ENCODE measurements around the gene SLC30A10. TPM values are rescaled to one million over a fixed set of nuclear protein-coding genes. Genes with fewer than 3 reads are reported as not detected.

Gene SLC30A10
- total and polyA plus RNA-seq, 2 of the 13 experiments (the other 11 are each of a cell fraction or from before 2014, with no cell fraction given), result 20.9 to 30.2 TPM

- TF ChIP-seq DNMT3B (CRISPR knock-in tag; conservative IDR thresholded peaks at IDR 0.05) (0 out of 2 replicates have a peak, but pooled peaks have one; percentile 22), KAT2B (IDR thresholded peaks at IDR 0.05; ENCODE audit: borderline replicate concordance, low read depth, low read length) (peak; percentile 58; the same call in 1 of the 2 replicates), HOXA5 (CRISPR knock-in tag; IDR thresholded peaks at IDR 0.05) (0 out of 2 replicates have a peak, but pooled peaks have one; percentile 56), THAP11 (CRISPR knock-in tag; IDR thresholded peaks at IDR 0.05) (peak; percentile 31; the same call in 1 of the 2 replicates), CCAR2 (optimal IDR thresholded peaks at IDR 0.05; ENCODE audit: low read depth, low read length) (no peak), MXD4 (CRISPR knock-in tag; IDR thresholded peaks at IDR 0.05) (peak; percentile 76), EED (CRISPR knock-in tag; IDR thresholded peaks at IDR 0.05) (no peak), ZNF607 (CRISPR knock-in tag; IDR thresholded peaks at IDR 0.05; ENCODE audit: borderline replicate concordance) (peak; percentile 17; the same call in 1 of the 2 replicates), ZNF282 (IDR thresholded peaks at IDR 0.05; ENCODE audit: partially characterized antibody) (no peak), KLF16 (CRISPR knock-in tag; IDR thresholded peaks at IDR 0.05) (no peak), THAP7 (CRISPR knock-in tag; IDR thresholded peaks at IDR 0.05) (0 out of 2 replicates have a peak, but pooled peaks have one; percentile 22), PHF5A (CRISPR knock-in tag; IDR thresholded peaks at IDR 0.05; ENCODE audit: low read depth, unreplicated experiment) (no peak), TBL1XR1 (IDR thresholded peaks at IDR 0.05; ENCODE audit: borderline replicate concordance, low read length, partially characterized antibody) (peak; percentile 69), ZBTB10 (CRISPR knock-in tag; IDR thresholded peaks at IDR 0.05; ENCODE audit: borderline replicate concordance) (no peak), GPBP1L1 (CRISPR knock-in tag; IDR thresholded peaks at IDR 0.05) (no peak), ZFY (CRISPR knock-in tag; IDR thresholded peaks at IDR 0.05) (peak; percentile 55), HOMEZ (CRISPR knock-in tag; IDR thresholded peaks at IDR 0.05; ENCODE audit: low read depth) (0 out of 2 replicates have a peak, but pooled peaks have one; percentile 30), HDAC2 (CRISPR knock-in tag; IDR thresholded peaks at IDR 0.05) (peak; percentile 67; the same call in 1 of the 2 replicates), PHF21A (CRISPR knock-in tag; IDR thresholded peaks at IDR 0.05) (0 out of 2 replicates have a peak, but pooled peaks have one; percentile 46), TOE1 (CRISPR knock-in tag; IDR thresholded peaks at IDR 0.05) (0 out of 2 replicates have a peak, but pooled peaks have one; percentile 5), ELF3 (CRISPR knock-in tag; IDR thresholded peaks at IDR 0.05) (no peak), KMT2B (CRISPR knock-in tag; IDR thresholded peaks at IDR 0.05) (peak; percentile 55; the same call in 1 of the 2 replicates), HOXA3 (CRISPR knock-in tag; IDR thresholded peaks at IDR 0.05) (peak; percentile 41; the same call in 1 of the 2 replicates), MEIS1 (CRISPR knock-in tag; IDR thresholded peaks at IDR 0.05; ENCODE audit: borderline replicate concordance) (no peak), CEBPB (IDR thresholded peaks at IDR 0.05; ENCODE audit: borderline replicate concordance, low read depth, low read length) (peak; percentile 94)
These were observed 1.9 kb downstream of the SLC30A10 start (continued) for GRCh38 chr1:219926363-219926998.
